OCI-M1 (cell line): Measurements from ENCODE around the gene LIMK2.
"Not testable (repeated sequence)": the region's sequence is repeated elsewhere in the genome, so short reads cannot be mapped to it uniquely, and the experiment has no call there.

ENCODE experiments used
- DNase-seq: peaks from one replicate; lab custom pipeline; 2025; lab: John Stamatoyannopoulos, UW

LIMK2 gene

GRCh38 chr22:31211482-31211861 is 626 bp upstream of the LIMK2 start:
- DNase-seq: no peak

GRCh38 chr22:31212783-31213629 is 908 bp downstream of the LIMK2 start:
- no peak for DNase-seq

GRCh38 chr22:31215018-31215535 is 3.0 kb downstream of the LIMK2 start:
- DNase-seq: no peak

GRCh38 chr22:31218565-31219262 is 6.6 kb downstream of the LIMK2 start:
- DNase-seq: no peak

- no peak for DNase-seq
Observed at GRCh38 chr22:31221084-31221483, 9.0 kb downstream of the LIMK2 start.

GRCh38 chr22:31222736-31223135 is 10.6 kb downstream of the LIMK2 start:
- DNase-seq: peak; percentile 43

GRCh38 chr22:31223786-31224191 is 11.7 kb downstream of the LIMK2 start:
- no peak for DNase-seq

- not testable (repeated sequence) for DNase-seq
Observed at GRCh38 chr22:31224691-31225090, 12.6 kb downstream of the LIMK2 start.

- DNase-seq: no peak
Observed at GRCh38 chr22:31227186-31227585, 15.1 kb downstream of the LIMK2 start.

- peak; percentile 85 for DNase-seq
Observed at GRCh38 chr22:31229402-31230079, 17.4 kb downstream of the LIMK2 start.

GRCh38 chr22:31230155-31230870 is 18.2 kb downstream of the LIMK2 start:
- DNase-seq: peak; percentile 70

GRCh38 chr22:31230871-31231621 is 18.9 kb downstream of the LIMK2 start:
- DNase-seq: peak; percentile 86

- DNase-seq: no peak
Observed at GRCh38 chr22:31233001-31233400, 20.9 kb downstream of the LIMK2 start.

GRCh38 chr22:31235081-31235480 is 23.0 kb downstream of the LIMK2 start:
- no peak for DNase-seq

GRCh38 chr22:31236044-31236443 is 23.9 kb downstream of the LIMK2 start:
- not testable (repeated sequence) for DNase-seq

- DNase-seq: peak; percentile 16
Observed at GRCh38 chr22:31238057-31238456, 26.0 kb downstream of the LIMK2 start.

GRCh38 chr22:31239771-31240370 is 27.8 kb downstream of the LIMK2 start:
- DNase-seq: no peak

- DNase-seq: no peak
Observed at GRCh38 chr22:31241200-31241599, 29.1 kb downstream of the LIMK2 start.

- DNase-seq: no peak
Observed at GRCh38 chr22:31241936-31242335, 29.8 kb downstream of the LIMK2 start.

GRCh38 chr22:31243339-31244045 is 31.4 kb downstream of the LIMK2 start:
- DNase-seq: no peak
